ENCODE data around the gene LPP.

The LPP gene

DNA sequence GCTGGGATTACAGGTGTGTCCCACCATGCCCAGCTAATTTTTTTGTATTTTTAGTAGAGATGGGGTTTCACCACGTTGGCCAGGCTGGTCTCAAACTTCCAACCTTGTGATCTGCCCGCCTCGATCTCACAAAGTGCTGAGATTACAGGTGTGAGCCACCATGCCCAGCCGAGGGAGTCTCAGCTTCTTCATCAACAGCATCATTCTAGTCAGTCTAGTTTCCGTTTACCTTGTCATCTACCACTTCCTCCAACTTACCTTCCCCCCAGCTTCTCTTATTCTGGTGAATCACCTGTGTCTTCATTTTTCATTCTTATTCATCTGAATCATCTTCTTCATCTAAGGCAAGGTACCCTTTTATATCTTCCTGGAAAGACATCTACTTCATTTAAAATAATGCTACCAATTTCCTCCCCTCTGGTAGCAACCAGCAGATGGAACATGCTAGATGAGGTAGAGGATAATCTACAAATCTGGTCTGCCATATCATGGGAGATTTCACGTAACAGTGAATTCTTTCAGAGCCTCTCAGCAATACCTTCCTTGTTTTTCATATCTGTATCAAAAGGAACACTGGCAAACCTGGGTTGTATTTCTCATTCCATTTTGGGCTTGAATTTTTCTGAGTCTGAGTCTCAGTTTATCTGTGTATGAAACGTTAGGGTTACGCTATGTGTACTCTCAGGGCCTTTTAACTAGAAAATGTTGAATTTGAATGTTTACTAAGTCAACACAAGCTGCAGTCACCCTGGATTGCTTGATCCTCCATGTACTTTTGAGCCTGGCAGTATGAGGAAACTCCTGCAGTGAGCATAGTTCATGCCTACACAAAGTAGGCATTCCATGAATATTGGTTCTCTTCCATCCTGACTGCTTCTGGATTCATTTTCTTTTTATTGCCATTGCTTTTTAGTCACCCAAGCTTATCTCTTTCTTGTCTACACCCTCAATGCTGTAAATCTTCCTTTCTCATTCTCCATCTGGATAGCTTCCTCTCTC is 16.8 kb downstream of the LPP start:
- no peak for DNase-seq

DNA sequence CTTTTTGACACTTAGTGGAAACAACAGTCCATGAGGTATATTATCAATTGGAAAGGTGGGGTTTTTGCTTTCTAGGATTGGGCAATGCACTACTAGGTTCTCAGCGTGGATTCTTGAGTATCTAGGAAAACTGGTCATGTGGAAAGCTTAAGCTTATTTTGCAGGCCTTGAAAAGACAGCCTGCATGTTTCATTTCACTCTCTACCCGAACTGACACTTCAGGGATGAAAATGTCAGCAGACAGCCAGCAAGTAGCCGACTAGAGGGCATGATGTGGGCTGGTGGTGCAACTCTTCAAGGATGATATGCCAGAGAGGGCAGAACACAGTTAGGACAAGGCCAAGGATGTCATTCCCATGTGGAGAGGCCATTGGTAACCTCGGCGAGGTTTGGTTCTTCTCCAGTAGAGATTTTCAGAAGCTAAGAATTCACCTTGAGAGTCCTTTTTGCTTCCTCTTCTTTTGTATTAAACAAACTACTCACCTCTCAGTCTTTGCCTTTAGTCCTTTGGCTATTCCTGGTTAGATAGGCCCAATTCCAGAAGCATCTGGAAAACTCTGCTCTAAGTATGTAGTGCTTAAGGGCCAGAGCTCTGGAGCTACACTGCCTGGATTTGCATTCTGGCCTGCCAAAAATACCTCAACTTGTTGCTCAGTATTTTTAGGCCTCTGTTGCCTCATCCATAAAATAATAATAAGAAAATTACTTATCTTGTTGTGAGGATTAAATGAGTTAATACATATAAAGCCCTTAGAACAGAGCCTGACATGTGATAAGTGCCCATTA is 17.9 kb downstream of the LPP start:
- no peak for DNase-seq

DNA sequence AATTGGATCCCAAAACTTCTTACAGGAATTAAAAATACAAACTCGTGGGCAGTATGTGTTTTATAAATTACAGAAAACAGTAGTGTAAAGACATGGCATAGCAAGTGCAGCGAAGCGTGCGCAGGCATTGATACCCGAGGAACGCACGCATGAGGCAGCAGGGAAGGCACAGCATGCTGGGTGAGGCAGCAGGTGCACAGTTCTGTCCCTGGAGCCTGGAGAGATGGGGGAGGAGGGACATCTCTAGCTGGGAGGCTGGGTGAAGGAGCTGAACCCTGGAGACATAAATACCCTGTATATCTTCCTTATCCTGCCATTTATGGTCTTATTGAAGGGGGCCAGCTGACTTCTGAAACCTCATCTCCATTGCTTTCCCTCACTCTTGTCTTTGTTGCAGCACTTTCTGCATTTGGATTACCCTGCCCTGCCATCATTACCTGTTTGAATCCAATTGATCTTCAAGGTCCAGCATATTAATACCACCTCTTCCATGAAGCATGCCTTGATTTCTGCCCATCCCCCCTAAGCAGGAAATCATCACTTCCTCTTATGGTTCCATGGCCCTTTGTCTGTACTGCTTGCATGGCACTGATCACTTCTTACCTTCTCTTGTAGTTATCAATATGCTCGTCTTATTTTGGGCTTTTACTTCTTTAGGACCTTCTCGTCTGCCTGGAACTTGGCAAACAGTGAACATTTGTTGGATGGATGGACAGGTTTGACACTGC is 20.5 kb downstream of the LPP start:
- DNase-seq = no peak

DNA sequence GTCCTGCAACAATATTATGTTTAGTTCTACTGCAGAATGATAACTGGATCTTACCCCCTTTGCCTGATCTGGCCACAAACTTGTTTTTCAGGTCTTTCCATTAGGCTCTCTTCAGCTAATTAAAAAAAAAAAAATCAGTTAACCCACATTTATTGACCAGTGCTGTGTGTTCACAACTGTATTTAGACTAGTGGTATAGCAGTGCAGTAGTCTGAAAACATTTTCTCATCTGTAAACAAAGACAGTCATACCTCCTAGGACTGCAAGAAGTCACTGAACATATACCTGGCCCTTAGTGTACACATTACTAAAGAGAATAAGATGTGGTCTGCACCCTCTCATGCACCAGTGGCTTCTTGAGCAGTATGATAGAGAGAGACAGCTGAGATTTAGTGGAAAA is 22.5 kb downstream of the LPP start:
- DNase-seq = no peak

DNA sequence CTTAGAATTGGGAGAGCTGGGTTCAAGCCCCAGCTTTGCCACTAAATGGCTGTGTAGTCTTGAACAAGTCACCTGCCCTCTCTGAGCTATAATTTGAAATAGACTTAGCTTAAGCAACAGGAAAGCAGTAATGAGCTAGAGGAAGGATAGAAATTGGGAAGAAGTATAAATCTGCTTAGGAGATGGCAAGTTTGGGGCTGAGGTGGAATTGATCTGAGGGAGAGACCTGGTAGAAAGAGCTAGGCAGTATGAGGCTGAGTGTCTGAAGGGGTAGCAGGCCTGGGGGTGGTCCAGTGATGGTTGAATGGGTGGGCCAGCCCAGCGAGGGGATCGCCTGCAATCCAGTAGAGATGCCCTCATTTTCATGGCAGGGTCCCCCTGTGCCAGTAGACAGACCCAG is 22.9 kb downstream of the LPP start:
- no peak for DNase-seq

DNA sequence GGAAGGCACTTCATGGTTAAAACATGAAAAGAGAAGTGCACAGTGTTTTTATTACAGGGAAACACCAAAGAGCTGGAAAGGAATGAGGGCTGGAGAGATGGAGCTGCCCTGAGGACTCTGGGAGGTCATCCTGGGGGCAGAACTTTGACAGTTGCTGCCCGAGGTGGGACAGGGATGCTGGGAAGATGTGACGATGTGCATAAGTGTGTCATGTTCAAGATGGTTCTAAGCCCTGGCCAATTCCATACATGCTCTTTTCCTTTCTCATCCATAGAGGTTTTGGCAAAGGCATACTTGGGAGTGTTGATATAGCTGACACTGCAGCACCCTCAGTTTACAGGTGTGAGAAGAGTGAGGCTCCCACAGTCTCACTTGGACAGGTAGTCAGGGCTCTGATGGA is 23.8 kb downstream of the LPP start:
- no peak for DNase-seq

DNA sequence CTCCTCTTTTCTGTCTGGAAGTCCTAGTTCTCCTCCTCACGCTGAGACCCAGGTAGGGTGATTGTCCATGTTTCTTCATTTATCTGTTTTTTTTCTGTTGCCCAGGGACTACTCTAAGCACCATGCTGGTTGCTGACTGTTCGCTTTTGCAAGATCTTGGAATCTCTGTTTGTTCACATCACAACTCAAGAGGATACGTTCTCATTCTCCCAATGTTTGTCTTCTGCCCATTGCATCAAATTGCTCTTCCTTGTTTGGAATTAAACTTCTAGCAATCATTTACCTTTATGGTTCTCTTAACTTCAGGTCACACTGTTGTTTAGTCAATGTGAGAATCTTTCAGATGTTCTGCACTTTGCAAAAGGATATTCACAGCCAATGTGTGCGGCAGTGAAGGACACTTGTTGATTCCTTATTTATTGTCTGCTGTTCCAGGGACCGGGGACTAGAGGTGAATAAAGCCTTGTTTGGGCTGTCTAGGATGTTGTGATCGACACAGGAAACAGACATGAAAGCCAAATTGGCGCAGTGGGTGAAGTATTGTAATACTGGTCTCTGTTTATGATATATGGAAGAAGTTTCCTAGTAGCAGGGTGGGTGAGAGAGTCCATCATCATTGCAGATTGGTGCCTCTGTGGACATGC is 24.5 kb downstream of the LPP start:
- DNase-seq = no peak

DNA sequence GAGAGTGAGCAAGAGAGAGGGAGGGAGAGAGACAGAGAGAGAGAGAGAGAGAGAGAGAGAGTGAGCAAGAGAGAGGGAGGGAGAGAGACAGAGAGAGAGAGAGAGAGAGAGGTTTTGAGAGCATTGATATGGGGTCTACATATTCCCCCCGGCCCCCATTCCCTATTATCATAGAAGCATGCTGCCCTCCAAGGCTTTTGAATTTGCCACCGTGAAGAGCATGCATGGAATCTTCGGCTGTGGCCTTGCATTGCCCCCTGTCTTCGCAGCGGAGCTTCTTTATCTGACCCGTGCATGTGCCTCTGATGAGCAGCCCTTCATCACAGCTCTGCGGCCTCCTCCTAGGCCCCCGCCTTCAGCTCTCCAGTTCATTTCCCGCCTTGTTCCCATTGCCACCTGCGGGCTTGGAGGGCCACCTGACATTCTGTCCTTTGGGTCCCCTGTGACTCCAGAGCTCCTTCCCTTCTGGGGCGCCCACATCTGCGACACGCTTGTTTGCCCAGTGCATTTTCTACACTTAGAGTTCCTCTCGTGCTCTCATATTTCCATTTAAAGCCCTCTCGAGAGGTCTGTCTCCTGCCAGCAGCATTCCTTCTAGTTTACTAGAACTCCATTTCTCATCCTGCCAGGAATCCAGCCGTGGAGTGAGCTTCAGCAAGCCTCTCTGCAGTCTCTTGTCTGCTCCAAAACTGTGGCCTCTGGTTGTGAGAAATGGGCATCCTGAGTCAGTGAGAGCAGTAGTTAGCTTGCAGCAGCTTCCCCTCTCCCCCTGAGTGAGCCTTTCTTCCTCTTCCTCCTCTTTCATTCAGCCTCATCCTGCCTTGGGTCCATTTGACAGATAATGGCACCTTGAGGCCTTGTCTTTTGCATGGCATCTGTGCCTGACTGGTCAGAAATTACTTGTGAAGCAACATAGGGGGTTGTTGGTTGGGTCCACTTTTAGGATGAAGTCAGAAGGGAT is 25.3 kb downstream of the LPP start:
- no peak for DNase-seq

DNA sequence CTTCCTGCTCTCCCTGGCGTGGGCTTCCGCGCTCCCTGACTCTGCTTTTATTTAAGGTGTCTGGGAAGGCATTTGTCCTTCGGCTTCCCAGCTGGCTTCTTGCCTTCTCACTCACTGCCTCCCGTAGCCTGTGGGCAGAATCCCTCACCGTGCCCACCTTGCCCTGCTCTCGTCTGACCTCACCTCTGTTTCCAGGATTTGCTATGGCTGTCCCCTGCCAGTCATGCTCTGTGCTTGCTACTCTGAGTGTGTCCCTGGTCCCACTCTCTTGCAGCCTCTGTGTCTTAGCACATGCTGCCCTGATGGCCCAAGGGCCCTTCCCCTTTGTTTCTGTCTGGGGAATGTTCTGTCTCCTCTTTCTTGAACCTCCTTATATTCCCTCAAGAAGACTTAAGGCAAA is 26.2 kb downstream of the LPP start:
- DNase-seq = no peak

DNA sequence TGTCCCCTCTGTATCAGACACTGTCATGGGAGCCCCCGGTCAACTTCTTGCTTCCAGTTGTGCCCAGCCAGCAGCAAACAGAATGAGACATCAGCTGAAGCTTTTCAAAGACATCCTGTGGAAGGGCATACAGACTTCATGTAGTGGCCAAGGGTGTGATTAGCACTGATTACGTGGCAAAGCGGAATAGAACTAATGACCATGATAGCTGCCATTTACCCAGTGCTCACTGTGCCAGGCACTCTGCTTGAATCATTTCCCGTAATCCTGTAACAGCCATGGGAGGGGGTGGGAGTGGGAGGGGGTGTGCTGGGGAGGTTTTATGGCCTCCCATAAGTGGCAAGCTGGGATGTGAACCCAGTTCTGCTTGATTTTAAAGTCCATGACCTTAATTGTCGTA is 29.5 kb downstream of the LPP start:
- DNase-seq = no peak

DNA sequence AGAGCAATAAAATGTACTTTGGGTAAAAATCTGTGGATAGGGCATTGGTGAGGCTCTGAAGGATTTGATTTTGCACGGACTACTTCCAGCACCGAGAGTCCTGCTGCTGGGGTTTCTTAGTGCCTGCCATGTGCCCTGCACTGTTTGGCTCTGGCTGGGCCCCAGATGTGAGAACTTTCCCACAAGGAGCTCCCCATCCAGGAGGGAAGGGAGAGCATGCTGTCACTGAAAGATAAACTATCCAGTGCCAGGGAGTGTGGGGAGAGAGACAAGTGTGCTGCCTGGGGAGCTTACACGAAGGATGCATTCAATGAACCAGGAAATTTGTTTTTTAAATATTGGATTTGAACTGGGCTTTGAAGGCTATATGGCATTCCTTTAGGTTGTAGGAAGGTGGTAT is 30.2 kb downstream of the LPP start:
- no peak for DNase-seq

DNA sequence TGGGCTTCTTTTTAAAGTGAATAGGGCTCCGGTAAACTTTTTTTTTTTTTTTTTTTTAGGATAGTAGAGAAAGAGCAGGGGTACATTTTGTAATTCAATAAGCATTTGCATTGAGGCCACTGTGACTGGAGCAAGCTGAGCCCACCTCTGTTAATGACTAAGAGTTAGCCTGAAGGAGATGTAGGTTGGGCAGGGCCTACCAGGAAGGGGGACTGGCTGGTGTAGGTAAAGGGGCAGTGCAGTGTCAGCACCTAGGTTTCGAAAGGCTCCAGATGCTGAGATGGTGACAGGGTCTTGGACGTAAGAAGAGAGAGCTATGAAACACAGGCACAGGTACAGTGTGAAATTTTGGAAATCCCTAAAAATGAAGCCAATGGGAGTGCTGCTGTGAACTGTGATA is 30.7 kb downstream of the LPP start:
- DNase-seq = no peak

DNA sequence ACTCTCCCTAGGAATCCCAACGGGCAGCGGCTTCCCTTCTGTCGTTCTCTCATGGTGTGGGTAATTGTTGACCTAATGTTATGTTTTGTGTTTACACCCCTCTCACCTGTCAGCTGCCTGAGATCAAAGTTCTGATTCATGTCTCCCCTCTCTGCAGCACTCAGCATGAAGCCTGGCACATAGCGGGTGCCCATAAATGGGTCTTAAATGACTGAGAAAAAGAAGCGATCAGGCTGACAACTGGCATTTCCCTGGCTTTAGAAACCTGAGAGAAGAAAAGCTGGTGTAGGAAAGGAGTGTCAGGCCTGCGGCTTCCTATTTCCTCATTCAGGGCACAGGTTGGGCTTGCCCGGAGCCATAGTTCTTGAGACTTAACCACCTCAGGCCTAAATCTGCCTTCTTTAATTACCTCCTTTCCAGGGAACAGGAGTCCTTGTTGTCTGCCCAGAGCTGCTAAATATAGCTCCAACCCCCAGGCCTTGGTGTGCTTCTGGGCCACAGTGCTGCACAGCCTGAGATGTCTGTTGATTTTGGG is 31.8 kb downstream of the LPP start:
- DNase-seq = no peak

DNA sequence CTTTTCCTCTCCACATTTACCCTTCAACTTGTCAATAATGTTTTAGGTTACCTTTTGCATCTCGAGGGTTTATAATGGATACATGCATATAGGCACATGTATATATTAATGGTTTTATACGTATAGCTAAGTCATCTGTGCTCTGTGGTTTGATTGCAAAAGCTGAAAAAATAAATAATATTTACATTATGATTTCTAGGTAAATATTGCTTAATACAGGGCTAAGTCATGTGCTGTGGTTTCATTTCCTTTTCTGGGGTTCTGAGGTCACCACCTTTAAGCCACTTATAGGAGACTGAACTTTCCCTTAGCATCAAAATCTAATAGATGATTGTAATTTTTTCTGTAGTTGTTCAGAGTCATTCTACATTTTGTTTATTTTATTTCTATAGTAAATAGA is 33.1 kb downstream of the LPP start:
- no peak for DNase-seq

DNA sequence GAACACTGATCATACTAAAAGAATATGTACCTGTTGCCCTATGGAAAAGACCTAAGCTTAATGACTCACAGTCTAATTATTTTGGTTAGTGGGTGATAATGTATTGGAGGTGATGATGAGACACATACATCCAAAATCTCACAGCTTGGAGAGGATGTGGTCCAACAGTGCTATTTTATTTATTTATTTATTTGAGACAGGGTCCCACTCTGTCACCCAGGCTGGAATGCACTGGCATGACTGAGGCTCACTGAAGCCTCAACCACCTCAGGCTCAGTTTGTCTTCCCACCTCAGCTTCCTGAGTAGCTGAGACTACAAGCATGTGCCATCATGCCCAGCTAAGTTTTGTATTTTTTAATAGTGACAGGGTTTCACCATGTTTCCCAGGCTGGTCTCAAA is 35.0 kb downstream of the LPP start:
- DNase-seq = no peak

DNA sequence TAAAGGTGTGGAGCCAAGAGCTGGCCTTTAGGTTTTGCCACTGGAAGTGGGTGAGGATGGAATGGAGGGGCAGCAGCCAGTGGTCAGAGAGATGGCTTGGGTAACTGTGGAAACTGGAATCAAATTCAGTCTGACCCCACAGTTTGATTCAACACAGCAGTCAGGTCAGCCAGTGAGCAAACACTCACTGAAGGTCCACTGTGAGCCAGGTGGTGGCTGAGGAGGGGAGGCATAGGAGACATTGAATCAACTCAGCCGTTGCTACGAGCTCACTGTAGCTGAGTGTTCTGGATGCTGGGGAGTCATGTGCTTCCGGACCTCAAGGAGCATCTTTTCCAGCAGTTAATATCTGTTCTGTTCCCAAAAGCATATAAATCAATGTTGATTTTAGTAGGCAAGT is 37.5 kb downstream of the LPP start:
- DNase-seq = no peak

DNA sequence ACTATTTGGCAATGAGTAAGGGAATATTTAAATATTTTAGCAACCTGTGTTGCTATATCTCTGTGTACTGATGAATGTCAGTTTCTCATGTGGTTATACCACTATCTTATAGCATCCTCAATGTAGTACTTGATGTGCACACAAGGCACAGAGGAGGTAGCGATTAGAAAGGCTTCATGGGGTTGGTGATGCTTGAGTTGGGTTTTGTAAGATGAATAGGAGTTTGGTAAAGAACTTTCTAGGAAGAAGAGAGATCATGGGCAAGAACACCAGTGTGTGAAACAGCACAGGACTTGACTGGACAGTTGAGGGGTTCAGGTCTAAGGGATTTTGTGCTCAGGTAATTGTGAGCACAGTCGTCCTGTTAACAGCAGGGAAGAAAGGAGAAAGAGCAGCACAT is 38.1 kb downstream of the LPP start:
- DNase-seq = no peak

DNA sequence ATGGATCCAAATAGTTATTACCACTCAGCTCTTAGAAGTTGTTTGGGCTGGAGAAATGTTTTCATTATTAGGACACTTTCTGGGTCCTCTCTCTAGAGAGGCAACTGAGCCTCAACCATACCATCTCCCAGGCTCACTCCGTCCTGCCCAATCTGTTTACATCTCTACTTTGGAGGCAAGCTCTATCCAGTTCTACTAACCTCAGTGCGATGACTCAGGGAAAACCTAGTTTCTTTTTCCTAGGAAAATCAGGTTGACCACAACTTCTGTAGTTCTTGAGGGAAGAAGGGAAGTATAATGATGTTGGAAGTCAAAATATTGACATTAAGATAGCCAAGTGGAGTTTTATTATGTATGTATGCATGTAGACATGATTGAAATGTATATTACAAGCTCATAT is 40.4 kb downstream of the LPP start:
- no peak for DNase-seq

DNA sequence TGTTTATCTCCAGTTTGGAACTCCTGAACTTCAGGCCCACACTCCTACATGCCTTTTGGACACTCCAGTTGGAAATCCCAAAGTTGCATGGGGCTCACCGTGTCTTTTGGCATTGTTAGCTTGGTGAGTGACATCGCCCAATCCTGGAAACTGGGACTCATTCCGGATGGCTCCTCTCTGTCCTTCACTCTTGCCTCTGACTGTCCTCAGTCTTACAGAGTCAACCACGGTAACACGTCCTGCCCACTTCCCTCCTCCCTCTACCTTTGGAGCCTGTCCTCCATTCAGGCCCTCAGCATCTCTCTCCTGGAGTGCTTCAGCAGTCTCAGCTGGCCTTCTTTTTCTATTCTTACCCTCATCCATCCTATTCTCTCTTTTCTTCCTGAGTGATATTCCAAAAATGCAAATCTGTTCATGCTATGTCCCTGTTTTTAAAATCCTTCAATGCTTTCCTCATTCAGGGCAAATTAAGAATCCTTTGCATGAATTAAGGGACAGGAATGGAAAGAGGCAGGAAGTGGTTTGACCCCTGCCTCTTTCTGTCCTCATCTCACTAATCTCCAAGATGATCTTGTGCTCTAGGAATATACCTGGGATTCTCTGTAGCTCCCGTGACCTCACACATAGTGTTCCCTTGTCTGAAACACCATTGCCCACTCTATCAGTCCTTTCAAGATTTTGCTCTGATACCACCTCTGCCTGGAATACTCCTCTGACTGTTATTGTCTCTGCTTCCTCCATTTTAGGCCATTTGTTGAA is 42.5 kb downstream of the LPP start:
- no peak for DNase-seq

DNA sequence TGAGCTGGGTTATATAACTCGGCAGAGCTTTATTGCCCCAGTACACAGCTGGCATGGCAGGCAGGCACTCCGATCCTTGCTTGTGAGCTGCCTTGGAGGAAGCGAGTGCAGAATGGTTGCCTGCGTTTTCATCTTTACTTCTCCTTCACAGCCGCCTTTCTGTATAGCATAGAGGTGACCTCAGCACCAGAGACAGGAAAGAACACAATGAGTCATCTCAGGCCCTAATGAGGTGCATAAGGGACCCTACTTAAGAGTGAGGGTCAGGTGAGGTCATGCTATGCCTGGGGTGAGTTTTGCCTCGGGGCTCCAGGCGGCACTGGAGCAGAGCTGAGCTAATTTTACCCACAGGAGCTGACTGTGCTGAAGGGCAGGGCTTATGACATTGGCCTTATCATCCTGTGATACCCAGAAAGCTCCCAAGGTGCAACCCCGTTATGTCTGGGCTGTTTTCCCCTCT is 43.5 kb downstream of the LPP start:
- DNase-seq = no peak

DNA sequence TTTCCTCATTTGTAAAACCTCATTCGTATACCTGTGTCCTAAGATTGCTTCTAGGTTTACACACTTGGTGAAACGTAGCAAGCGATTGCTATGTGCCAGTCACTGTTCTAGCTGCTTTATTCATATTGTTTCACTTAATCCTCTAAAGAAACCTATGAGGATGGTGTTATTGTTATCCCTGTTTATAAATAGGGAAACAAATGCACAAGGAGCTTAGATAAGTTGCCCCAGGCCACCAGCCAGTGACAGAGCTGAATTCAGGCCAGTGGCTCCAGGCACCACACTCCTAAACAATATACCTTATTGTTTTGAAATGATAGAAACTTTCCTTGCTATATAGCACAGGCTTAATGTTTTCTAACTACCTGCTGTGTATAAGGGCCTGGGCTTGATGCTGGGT is 44.0 kb downstream of the LPP start:
- no peak for DNase-seq
